GM21515 (cell line): Measurements from ENCODE around the gene CRMP1.

Source experiments
- ATAC-seq: cut with Tn5 transposase; IDR thresholded peaks from one replicate; pipeline ENCODE4 v1.9.1; 2021; ENCODE audit not compliant: unreplicated experiment

The CRMP1 gene

DNA sequence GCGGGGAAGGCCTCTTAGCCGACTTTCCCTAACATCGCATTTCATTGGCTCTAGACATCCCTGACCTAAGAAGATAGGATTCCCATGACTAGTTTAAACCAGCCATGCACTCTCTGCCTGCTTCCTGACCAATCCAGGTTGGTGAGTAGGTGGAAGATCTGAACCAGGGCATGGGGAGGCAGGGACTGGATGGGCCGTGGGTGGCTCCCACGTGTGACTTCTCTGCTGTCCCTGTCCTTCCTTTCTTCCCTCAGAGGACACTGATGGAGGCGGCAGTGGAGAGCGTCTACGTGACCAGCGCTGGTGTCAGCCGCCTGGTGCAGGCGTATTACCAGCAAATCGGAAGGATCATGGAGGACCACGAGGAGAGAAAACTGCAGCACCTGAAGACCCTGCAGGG, 91.2 kb downstream of the CRMP1 start:
- ATAC-seq: no peak

DNA sequence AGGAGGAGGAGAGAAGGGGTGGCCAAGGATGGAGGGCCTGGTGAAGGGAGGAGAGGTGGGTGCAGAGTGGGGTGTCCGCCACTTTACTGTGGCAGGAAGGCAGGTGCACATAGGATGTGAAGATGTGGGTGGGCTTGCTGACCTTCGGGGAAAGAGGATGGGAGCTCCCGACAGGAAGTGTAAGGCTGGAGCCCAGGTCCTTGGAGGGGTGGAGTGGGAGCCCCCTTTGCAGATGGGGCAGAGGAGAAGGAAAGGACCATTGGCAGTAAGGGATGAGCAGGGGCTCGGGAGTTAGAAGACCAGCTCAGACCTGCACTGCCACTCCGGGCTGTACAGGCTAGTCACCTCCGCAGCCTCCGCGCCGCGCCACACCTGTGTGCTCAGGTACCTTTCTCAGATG, 92.4 kb downstream of the CRMP1 start:
- ATAC-seq: no peak

DNA sequence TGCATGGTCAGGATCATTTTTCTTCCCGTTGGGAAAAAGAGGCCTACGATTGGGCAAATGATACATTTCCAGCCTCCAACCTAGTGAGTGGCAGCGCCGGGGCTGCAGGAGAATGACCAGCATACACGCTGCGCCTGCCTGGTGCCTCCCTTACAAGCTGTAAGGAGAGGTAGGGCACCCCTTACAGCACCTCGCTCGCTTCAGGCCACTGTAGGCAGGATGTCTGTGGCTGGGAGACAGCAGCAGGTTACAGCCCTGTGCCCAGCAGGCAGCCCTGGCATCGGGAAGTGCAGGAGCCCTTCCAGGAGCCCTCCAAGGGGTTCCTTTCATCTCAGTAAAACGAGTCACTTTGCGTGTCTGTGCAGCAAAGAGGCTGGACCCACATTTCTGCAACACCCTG, 93.5 kb downstream of the CRMP1 start:
- no peak for ATAC-seq

DNA sequence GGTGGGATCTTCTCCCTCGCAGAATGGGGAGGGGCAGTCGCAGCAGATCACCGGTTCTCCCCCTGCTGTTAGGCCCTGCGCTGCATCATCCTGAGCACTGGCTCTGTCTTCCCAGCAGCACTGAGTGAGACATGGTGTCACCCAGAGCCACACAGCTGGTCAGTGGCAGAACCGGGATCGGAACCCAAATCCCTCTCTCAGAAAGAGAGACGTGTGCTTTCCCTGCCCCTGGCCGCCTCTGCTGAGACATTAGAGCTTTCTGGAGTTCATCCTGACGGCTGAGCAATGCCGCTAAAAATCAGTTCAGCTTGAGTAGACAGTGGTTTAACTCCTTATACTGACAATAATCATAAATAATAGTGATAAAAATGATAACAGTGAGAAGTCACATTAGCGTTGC, 93.9 kb downstream of the CRMP1 start:
- no peak for ATAC-seq

DNA sequence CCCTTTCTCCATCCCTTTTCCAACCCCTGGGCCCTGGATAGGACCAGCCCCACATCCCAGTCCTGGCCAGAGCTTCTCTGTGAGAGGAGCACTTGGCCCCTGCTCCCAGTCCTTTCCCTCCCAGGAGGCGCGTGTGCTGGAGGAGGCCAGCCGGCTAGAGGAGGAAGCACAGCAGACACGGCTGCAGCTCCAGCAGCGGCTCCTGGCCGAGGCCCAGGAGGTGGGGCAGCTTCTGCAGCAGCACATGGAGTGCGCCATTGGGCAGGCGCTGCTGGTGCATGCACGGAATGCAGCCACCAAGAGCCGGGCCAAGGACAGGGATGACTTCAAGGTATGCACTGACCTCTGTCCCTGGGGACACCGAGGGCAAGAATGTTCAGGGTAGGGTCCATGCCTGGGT, 94.4 kb downstream of the CRMP1 start:
- ATAC-seq: no peak

DNA sequence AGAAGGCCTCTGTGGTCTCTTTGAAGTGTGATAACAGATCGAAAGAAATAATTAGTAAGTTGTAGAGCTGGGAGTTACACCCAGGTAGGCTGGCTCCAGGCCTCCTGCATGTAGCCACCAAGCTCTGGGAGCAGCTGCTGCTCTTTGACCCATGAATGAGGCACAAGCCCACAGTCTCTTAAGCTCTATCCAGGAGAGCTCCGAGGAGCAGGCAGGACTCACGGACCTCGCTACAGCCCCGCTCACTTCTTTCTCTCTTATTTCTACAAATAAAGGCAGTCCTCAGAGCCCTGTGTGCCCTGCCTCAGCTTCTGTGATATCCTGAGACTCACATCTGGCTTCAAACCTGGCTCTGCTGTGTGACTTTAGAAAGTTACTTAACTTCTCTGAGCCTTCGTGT, 95.0 kb downstream of the CRMP1 start:
- no peak for ATAC-seq

DNA sequence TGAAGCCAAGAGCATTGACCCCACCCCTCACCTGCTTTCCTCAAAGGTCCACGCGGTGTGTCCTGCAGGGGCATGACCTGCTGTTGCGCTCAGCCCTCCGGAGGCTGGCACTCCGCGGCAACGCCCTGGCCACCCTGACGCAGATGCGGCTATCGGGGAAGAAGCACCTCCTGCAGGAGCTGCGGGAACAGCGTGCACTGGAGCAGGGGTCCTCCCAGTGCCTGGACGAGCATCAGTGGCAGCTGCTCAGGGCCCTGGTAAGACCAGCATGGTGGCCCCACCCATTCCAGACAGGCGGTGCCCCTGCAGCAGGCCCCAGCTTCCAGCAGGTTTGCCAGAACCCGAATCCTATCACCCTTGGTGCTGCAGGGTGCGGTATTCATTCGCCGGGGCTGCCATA, 95.9 kb downstream of the CRMP1 start:
- ATAC-seq: no peak

DNA sequence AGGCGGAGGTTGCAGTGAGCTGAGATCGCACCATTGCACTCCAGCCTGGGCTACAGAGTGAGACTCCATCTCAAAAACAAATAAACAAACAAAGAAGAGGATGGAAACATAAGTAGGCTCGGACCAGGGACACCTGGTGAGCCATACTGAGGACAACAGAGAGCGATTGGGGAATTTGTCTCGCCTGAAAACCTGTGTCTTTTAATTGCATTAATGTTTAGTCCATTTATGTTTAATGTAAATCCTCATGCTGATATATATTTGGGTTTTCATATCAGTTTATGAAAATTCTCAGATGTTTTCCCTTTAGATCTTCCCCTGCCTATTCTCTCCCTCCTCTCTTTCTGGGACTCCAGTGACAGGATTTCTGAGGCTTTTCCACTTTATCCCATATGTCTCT, 97.3 kb downstream of the CRMP1 start:
- no peak for ATAC-seq

DNA sequence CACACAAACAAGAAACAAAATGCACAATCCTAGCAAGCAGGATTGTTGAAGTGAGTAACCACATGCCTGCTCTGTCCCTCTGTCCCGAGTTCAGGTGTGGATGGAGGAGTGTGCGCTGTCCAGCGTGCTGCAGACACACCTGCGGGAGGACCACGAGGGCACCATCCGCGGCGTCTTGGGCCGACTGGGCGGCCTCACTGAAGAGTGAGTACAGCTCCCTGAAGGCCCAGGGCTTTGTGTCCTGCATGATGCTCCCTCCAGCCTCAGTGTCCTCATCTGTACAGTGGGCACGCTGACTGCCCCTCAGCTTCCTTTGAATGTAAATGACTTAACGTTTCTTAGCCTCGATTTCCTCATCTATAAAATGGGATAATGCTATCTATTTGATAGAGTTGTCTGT, 99.4 kb downstream of the CRMP1 start:
- no peak for ATAC-seq

DNA sequence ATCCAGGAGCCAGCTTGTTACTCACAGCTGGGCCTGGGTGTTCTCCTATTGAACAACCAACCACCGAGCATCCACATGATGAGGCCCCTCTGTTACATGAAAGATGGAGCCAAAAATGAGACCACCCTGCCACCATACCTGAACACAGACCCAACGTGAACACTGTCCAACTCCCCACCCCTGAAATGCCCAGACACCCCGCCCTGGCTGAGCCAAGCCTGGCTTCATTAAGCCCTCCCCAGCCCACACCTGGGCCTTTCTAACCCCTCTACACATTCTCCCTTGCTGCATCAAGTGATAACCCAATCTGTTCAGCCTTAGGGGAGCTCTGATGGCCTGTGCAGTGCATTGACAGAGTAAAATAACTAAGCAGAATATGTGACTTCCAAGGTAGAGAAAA, 101.2 kb downstream of the CRMP1 start:
- ATAC-seq: no peak

DNA sequence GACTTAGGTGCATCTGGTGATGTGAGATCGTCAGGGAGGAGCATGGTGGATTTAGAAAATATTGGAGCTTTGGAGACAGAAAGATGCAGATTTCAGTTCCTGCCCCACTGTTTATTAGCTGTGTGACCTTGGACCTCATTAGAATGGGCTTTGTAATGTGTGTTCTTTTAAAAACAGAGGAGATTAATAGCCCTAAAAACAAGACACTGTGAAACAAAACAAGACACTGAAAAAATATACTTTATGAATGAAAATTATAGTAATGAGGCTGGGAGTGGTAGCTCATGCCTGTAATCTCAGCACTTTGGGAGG, 102.4 kb downstream of the CRMP1 start:
- no peak for ATAC-seq

DNA sequence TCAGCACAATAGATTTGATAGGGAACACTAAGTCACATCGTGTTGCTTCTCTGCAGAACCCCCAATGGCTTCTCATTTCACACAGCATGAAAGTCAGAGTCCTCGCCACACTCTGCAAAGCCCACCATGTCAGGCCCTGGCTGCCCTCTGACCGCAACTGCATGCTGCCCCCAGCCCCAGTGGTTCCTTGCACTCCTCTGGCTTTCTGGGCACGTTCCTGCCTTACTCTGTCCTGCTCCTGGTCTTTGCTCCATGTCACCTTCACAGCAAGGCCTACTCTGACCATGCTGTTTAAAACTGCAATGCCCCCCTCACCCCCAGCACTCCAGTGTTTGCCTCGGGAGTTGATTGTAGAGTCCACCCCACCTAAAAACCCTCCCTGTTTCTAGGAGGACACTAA, 103.7 kb downstream of the CRMP1 start:
- no peak for ATAC-seq

DNA sequence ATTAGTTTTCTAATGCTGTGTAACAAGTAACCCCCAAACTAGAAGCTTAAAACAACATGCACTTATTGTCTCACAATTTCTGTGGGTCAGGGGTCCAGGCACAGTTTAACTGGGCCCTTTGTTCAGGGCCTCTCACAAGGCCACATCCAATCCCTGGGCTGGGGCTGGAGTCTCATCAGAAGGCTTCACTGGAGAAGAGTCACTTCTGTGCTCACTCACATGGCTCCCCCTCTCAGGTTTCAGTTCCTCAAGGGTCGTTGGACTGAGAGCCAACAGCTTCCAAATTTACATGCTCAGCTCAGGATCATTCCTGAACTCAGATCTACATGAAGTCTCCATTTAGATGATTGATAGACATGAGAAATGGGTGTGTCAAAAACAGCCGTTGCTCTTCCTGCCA, 104.7 kb downstream of the CRMP1 start:
- no peak for ATAC-seq

DNA sequence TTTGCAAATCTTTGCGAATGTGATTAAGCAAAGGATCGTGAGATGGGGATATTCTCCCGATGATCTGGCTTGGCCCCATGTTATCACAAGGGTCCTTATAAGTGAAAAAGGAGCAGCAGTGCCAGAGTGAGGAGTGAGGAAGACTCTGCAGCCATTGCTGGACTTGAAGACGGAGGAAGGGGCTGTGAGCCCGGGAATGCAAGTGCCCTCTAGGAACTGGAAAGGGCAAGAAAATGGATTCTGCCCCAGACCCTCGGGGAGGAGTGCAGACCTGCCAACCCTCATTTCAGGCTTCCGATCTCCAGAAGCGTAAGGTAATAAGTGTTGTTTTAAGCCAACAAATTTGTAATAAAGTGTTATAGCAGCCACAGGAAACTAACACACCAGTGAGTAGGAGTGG, 105.6 kb downstream of the CRMP1 start:
- ATAC-seq: no peak

DNA sequence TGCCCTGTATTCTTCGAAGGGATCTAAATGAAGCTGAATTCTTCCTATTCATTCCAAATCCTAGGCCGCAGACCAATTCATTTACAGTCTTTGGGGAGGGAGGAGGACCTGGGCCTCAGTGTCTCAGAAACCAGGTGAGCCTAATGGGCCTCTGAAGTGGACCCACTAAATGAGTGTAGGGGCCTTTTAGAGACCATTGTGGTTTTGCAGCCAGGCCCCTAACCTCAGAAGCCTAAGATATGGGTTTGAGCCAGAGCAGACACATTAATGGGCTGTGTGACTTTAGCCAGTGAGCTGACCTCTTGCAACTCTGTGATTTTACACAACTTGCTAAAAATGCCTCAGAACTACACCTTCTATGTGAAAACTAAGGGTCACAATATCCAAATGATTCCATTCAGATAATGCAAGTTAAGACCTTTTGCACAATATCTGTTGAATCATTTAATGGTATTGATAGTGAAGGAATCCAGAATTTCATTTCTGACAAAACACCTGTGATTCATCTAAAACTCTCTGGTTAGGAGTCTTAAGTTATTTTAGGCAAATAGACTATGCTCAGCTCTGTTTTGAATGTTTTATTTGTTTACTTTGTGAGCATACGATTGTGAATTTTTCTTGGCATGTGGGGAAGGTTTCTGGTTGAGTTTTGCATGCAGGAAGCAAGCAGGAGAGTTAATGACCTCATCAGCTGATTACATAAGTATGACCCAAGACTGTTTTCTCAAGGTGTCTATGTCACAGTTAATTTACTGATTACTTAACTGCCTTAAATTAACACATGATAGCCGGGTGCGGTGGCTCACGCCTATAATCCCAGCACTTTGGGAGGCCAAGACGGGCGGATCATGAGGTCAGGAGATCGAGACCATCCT, 106.8 kb downstream of the CRMP1 start:
- no peak for ATAC-seq

DNA sequence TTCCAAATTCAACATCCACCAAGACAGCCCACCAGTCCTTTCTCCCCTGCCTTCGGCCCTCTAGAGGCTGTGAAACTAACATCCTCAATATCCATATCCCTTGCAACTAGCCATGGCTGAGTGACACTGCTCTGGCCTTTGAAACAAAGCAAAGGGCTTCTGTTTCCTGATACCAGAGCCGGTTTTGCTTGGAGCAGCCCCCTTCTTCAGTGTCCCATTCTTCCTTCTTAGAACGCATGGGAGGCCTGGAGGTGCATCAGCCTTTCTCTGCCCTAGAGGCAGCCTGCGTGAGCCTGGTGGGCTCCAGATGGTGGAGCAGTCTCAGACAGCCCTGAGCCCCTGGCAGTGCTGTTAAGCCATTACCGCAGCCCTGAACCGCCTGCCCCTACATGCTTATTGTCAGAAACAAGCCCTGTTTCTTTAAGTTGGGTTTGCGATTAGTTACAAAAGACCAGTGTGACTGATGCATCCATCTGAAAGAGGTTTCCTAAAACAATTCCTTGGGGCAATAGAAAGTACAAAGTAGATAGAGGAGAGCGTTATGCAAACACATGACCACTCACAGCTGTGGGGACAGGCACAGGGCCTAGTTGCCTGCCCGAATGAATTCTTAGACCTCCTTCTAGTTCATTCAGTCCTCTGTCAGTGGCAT, 107.8 kb downstream of the CRMP1 start:
- ATAC-seq: no peak

DNA sequence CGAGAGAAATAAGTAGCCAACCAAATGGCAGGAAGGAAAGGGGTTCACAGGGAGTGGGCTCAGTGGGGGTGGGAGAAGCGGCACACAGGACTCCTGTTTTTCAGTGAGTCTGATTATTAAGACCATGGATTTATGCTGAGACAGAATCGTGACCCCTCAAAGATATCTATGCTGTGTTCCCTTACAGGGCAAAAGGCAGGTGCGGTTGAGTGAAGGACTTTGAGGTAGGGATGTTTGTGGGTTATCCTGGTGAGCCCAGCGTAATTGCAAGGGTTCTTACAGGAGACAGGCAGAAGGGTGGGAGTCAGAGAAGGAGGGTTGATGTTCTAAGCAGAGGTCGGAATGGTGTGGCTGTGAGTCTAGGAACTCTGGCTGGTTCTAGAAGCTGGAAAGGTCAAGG, 108.9 kb downstream of the CRMP1 start:
- ATAC-seq: no peak

DNA sequence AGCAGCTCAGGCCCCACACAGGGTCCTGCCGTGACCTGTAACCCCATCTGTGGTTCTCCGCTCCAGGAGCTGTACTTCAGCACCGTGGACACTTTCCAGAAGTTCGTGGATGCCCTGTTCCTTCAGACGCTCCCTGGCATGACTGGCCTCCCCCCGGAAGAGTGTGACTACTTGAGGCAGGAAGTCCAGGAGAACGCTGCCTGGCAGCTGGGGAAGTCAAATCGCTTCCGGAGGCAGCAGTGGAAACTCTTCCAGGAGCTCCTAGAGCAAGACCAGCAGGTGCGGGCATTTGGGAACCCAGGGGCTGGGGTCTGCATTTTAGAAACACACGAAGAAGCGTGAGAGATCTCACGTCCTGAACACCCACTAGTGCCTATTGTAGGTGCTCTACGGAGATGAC, 109.4 kb downstream of the CRMP1 start:
- no peak for ATAC-seq

DNA sequence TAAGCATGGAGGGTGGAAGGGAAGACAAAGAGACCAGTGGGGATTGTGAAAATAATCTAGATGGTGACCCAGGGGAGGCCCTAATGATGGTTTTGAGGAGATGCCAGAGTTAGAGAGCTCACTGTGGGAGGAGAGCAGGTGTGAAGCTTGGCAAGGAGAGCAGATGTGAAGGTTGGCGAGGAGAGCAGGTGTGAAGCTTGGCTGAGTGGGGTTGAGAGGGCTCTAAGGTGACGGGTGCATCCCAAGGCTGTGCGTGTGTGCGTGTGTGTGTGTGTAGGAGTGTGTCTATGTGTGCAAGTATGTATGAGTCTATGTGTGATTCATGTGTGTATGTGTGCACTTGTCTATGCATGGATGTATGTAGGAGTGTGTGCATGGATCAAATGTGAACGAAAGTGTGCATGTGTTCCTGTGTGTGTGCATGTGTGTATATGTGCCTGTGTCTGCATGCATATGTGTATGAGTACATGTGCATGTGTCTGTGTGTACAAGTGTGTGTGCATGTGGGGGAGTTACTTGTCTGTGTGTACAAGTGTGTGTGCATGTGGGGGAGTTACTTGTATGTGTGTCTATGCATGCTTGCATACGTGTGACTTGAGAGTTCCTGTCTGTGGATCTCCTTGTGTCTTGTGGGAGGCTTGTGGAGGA, 109.9 kb downstream of the CRMP1 start:
- ATAC-seq: no peak

DNA sequence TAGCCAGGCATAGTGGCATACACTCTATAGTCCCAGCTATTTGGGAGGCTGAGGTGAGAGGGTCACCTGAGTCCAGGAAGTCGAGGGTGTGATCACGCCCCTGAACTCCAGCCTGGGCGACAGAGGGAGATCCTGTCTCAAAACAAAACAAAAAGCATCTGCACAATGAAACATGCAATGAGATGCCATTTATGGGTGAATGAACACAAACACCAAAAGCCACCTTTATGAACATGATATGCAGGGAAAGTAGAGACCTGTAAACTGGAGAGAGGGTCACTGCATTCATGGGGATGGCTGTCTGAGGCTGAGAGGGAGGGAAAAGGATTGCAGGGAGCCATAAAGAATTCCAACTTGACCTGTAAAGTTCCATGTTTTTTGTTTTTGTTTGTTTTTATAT, 111.2 kb downstream of the CRMP1 start:
- no peak for ATAC-seq

DNA sequence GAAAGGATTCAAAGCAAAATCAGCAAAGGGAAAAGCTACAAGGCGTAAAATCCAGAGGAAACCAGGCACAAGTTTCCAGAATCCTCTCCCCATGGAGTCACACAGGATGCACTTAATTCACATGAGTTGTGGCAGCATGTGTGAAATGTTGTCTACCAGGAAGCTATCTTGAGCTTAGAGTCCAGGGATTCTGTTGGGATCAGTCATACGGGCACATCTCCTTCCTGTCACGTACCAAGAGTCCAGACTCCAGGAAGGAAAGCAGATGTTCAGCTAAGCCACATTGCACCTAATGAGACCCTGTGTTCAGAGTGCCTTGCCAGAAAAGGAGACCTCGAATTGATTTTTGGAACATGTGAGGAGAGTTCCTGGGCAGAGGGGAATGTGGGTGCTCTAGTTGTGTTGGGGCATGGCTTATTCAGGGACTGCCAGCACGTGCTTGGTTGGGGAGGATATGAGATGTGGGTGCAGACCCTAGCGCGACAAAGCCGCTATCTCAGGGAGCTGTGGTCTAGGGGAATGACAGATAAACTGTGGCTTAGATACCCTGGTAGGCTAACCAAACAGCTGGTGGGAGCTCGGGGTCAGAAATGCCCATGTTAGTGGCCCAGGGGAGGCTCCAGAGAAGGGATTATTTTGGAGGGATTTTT, 111.9 kb downstream of the CRMP1 start:
- no peak for ATAC-seq

DNA sequence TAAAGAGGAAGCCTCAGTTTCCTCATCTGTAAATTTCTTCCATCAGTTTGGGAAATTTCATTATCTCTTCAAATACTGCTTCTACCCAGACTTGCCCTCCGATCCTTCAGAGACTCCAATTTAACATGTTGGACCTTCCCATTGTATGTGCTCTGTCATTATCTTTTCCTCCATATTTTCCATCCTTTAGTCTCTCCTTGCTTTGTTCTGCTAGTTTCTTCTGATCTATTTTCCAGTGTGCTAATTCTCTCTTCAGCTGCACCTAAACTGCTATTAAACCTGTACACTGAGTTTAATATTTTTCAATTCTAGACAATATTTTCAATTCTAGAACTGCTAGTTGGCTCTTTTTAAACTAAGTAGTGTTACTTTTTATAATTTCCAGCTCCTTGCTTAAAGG, 116.4 kb downstream of the CRMP1 start:
- ATAC-seq: no peak
